Testis (tissue), 2 donors: Measurements from ENCODE around the gene GSG1L.

Experiments
- POLR2A ChIP-seq: fragments of 450-650 bp; IDR thresholded peaks from one replicate; pipeline ENCODE4 v1.6.1; 2017; ENCODE audit warnings: antibody characterized with exemption, mild to moderate bottlenecking, moderate library complexity
- TF ChIP-seq, protein P1 (sequence below), 3 experiments: fragments of 450-650 bp in 2 of 3; fragments of 200-600 bp in 1 of 3; sonication (generic) in 1 of 3; IDR thresholded peaks; one replicate each; pipeline ENCODE4 v1.5.1; 2016 to 2019; ENCODE audit warnings: antibody characterized with exemption in 3 of 3, mild to moderate bottlenecking in 2 of 3, moderate library complexity in 1 of 3

DNA sequence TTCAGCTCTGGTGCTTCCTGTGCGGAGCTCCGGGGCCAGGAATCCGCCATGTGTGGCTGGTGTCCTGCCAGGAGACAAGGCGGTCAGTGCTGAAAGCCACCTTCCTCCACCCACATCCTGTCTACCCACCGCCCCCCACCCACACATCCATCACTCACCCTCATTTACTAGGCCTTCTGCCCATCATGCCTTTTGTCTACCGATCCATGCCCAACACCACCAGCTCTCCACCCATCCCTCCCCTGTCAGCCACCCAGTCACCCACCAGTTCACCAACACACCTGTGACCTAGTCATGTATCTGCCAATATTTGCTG lies 272.2 kb downstream of the GSG1L start:
- TF ChIP-seq, protein P1, sequence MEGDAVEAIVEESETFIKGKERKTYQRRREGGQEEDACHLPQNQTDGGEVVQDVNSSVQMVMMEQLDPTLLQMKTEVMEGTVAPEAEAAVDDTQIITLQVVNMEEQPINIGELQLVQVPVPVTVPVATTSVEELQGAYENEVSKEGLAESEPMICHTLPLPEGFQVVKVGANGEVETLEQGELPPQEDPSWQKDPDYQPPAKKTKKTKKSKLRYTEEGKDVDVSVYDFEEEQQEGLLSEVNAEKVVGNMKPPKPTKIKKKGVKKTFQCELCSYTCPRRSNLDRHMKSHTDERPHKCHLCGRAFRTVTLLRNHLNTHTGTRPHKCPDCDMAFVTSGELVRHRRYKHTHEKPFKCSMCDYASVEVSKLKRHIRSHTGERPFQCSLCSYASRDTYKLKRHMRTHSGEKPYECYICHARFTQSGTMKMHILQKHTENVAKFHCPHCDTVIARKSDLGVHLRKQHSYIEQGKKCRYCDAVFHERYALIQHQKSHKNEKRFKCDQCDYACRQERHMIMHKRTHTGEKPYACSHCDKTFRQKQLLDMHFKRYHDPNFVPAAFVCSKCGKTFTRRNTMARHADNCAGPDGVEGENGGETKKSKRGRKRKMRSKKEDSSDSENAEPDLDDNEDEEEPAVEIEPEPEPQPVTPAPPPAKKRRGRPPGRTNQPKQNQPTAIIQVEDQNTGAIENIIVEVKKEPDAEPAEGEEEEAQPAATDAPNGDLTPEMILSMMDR (IDR thresholded peaks at IDR 0.05), result no peak
- no peak for TF ChIP-seq POLR2A
